GM18511 (cell line): Measurements from ENCODE around the gene RPUSD4.
"Not testable (repeated sequence)": the region's sequence is repeated elsewhere in the genome, so short reads cannot be mapped to it uniquely, and the experiment has no call there.

Experiments
- ATAC-seq: cut with Tn5 transposase; IDR thresholded peaks from one replicate; pipeline ENCODE4 v1.9.1; 2021; ENCODE audit warnings: mild to moderate bottlenecking, moderate library complexity; ENCODE audit not compliant: unreplicated experiment

RPUSD4 gene

GRCh38 chr11:126211236-126212088, at the start of gene RPUSD4, which contains the start of gene FAM118B:
RPUSD4 (minus strand) TSS chr11:126211650; CDS start chr11:126211638, 12 bp downstream.
FAM118B (plus strand) TSS chr11:126211782; CDS start chr11:126235002, 23,220 bp downstream.
- ATAC-seq: peak; percentile 97

GRCh38 chr11:126257764-126258163, 46.3 kb upstream of the RPUSD4 start:
- no peak for ATAC-seq

GRCh38 chr11:126257144-126257543, 45.7 kb upstream of the RPUSD4 start:
- no peak for ATAC-seq

GRCh38 chr11:126256216-126256615, 44.8 kb upstream of the RPUSD4 start:
- ATAC-seq: no peak

- not testable (repeated sequence) for ATAC-seq
Measured at GRCh38 chr11:126255507-126255906, 44.1 kb upstream of the RPUSD4 start.

GRCh38 chr11:126254819-126255218, 43.4 kb upstream of the RPUSD4 start:
- no peak for ATAC-seq

- ATAC-seq: no peak
Measured at GRCh38 chr11:126253265-126253664, 41.8 kb upstream of the RPUSD4 start.

- ATAC-seq: no peak
Measured at GRCh38 chr11:126246636-126247035, 35.2 kb upstream of the RPUSD4 start.

- ATAC-seq: no peak
Measured at GRCh38 chr11:126233391-126233790, 21.9 kb upstream of the RPUSD4 start.

- ATAC-seq: no peak
Measured at GRCh38 chr11:126232683-126233082, 21.2 kb upstream of the RPUSD4 start.

GRCh38 chr11:126231725-126232459, 20.4 kb upstream of the RPUSD4 start:
- no peak for ATAC-seq

- ATAC-seq: no peak
Measured at GRCh38 chr11:126229858-126230540, 18.5 kb upstream of the RPUSD4 start.

GRCh38 chr11:126226334-126227084, 15.1 kb upstream of the RPUSD4 start:
- no peak for ATAC-seq

GRCh38 chr11:126225295-126225665, 13.8 kb upstream of the RPUSD4 start:
- no peak for ATAC-seq

GRCh38 chr11:126224647-126225294, 13.3 kb upstream of the RPUSD4 start:
- no peak for ATAC-seq

- ATAC-seq: no peak
Measured at GRCh38 chr11:126219547-126219946, 8.1 kb upstream of the RPUSD4 start.

- no peak for ATAC-seq
Measured at GRCh38 chr11:126217491-126217890, 6.0 kb upstream of the RPUSD4 start.

GRCh38 chr11:126216526-126217305, 5.3 kb upstream of the RPUSD4 start:
- ATAC-seq: no peak

- no peak for ATAC-seq
Measured at GRCh38 chr11:126214841-126215240, 3.4 kb upstream of the RPUSD4 start.
